GM21576 (cell line): ENCODE measurements around the gene ASTN2.

Experiments used
- ATAC-seq: cut with Tn5 transposase; IDR thresholded peaks from one replicate; pipeline ENCODE4 v1.9.1; 2021; ENCODE audit warnings: mild to moderate bottlenecking, moderate library complexity; ENCODE audit not compliant: unreplicated experiment

ASTN2 gene

GRCh38 chr9:116654059-116654355 lies 760.9 kb downstream of the ASTN2 start:
- ATAC-seq: no peak

GRCh38 chr9:116653348-116654058 lies 761.4 kb downstream of the ASTN2 start:
- ATAC-seq: no peak

DNA sequence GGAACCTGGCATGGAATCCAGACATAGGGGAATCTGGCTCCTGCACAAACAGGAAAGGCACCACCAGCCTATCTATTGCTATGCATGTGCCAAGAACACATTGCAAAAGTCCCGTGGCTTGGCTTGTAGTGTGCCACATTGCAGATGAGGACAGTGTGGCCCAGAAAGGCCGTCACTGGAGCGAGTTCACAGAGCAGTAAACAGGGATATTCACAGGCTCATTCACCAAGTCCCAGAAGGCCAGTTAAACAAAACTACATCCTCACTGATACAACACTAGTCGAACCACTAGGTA lies 767.4 kb downstream of the ASTN2 start:
- ATAC-seq: no peak

- ATAC-seq: no peak
Measured at GRCh38 chr9:116646661-116647514, 768.0 kb downstream of the ASTN2 start.

GRCh38 chr9:116644091-116644688 lies 770.7 kb downstream of the ASTN2 start:
- no peak for ATAC-seq

DNA sequence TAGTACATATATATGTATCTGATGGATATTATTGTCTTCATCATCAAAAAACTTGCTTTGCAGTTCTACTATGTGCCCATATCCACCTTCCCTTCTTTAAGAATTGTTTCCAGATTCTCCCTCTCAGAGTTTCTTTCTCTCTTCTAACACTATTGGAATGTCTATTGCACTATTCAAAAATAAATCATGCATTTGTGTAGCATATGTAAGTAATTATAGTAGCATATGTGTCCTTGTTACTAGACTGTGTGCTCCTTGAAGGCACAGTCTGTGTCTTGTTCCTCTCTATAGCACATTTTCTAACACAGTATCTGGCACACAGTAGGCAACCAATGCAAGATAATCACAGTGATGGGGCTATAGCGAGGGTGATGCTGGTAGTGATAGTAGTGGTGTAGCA lies 771.2 kb downstream of the ASTN2 start:
- no peak for ATAC-seq

GRCh38 chr9:116641292-116642059 lies 773.4 kb downstream of the ASTN2 start:
- no peak for ATAC-seq

DNA sequence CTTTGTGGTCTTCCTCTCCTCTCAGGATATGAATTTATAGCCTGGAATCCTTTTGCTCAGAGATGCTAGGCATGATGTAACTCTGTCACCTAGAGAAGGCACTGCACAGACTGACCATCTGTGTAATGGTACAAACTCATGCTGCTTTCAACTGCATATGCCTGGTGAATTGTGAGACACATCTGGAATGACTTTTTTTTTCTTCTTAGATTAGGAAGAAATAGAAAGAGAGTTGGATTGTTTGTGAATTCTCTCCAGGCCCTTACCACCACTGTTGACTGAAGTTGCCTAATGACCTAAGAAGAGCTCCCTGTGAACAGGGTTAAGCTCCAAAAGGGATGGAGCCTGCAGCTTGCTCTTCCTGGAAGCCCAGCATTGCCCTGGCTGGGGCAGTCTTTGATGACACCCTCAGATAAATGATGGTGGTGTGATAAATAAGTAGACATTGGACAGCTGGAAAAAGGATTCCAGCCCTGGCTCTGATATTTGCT lies 775.6 kb downstream of the ASTN2 start:
- ATAC-seq: no peak

GRCh38 chr9:116635908-116636307 lies 778.9 kb downstream of the ASTN2 start:
- no peak for ATAC-seq

GRCh38 chr9:116632990-116633838 lies 781.6 kb downstream of the ASTN2 start:
- ATAC-seq: no peak

GRCh38 chr9:116629634-116630033 lies 785.2 kb downstream of the ASTN2 start:
- ATAC-seq: no peak

DNA sequence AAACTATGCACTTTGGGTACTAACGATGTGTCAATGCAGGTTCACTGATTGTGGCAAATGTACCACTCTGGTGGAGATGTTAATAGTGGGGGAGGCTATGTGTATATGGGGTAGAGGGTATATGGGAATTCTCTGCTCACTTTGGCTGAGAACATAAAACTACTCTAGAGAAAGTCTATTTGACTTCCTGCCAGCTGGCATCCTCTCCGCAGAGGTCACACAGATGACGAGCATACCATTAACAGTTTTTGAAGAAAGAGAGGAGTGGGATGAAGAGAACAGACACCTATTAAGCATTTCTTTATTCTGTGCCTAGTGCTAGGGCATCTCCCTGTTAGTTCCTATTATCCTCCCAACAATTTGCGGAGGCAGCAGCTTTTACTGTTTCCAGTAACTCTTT lies 786.1 kb downstream of the ASTN2 start:
- ATAC-seq: no peak

- ATAC-seq: no peak
Measured at GRCh38 chr9:116627433-116627832, 787.4 kb downstream of the ASTN2 start.

DNA sequence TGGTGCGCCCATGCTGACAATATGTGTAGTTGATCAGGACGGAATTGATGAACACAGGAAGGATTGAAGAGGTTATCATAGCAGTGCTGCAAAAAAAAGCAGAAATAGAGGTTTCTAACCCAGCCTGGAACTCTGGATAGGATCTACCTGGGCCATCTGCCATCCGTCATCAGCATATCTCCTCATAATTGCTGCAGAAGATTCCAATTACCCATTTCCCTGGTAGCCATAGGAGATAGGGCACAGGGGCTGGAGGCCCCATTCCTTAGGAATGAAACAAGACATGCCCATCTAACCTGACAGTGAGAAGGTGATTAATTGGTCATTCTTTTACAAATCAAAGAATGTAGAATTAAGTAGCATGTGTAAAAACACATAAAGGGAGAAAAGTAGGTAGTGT lies 788.1 kb downstream of the ASTN2 start:
- no peak for ATAC-seq

GRCh38 chr9:116623715-116624114 lies 791.1 kb downstream of the ASTN2 start:
- no peak for ATAC-seq

DNA sequence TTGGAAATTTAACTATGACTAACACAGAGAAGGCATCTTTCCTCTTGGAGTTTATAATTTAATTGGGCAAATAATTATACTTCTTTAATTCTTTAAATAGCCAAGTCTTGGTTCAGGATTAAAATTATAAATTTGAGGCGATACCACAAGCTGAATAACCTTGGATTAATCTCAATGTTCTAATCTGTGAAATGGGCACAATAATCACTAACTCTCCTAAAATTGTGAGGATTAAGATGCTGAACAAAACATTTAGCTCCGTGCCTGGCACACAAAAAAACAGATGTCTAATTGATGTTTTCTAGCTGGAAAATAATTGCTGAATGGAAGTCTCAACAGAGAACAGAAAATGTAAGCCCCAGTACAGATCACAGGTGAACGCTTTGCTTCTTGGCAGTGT lies 797.5 kb downstream of the ASTN2 start:
- no peak for ATAC-seq

GRCh38 chr9:116616304-116616914 lies 798.4 kb downstream of the ASTN2 start:
- no peak for ATAC-seq

DNA sequence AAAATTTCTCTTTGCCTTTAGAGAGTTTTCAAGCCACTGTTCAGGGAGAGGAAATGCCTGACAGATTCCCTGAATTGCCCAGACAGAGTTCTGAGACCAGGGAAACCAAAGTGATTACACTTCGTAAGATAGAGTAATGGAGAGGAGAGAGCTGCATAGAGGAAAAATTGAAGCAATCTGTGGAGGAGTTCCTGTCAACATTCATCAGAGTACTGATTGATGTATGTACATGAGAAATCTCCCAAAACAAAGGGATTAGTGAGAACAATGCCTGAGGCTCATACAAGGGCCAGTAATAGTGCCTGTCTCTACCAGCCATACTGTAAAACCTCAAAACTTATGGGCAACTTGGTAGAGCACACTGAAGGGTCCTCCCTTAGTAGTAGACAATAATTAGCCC lies 806.8 kb downstream of the ASTN2 start:
- no peak for ATAC-seq

DNA sequence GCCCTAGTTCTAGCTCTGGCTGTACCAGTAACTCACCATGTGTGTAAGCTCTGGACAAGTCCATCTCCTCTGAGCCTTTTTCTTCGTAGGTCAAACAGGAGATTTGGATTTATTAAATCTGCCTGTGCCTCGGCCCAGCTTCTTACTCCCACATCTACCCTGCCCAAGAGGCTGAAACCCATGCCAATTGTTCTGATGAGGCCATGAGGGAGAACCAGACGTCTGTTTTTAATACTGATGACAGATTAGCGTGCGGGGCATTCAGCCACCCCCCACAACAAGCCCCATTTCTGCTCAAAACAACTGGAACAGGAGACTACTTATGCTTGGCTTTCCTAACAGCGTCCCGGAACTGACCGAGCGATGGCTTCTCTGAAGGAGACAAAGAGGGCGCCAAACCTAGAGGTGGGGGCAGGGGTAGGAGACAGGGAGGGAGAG lies 808.9 kb downstream of the ASTN2 start:
- no peak for ATAC-seq

DNA sequence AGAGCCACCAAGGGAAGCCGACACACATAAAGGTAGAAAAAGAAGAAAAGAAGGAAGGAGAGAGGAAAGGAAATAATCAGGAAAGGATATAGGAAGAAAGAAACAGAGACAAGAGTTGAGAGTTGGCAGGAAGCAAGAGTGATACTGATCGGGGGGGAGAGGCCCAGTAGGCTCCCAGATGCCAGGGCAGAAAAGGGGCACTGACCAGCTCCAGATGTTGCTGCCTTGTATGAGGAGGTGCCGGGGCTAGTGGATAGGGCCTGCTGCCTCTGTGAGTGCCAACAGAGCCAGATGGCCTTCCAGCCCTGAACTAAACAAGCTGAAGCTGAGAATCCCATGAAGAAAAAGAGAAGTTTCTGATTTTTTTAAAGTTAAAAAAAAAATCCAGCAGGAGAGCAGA lies 809.8 kb downstream of the ASTN2 start:
- no peak for ATAC-seq
